H1 (cell line): ENCODE results near the gene TNFAIP8L3. TPM values are rescaled to one million over a fixed set of nuclear protein-coding genes. Genes with fewer than 3 reads are reported as not detected.

ENCODE experiments used
- GABPA ChIP-seq: IDR thresholded peaks from 2 replicates; pipeline ENCODE4 v1.6.1; 2011; ENCODE audit warnings: mild to moderate bottlenecking, low read length, moderate library complexity, borderline replicate concordance; ENCODE audit not compliant: insufficient read depth
- POU5F1 ChIP-seq: IDR thresholded peaks from 2 replicates; pipeline ENCODE4 v1.6.1; 2011; ENCODE audit warnings: low read depth, mild to moderate bottlenecking, low read length, moderate library complexity
- SP1 ChIP-seq: IDR thresholded peaks from 2 replicates; pipeline ENCODE4 v1.6.1; 2011; ENCODE audit warnings: low read depth, low read length
- TEAD4 ChIP-seq: IDR thresholded peaks from 2 replicates; pipeline ENCODE4 v1.6.1; 2012; ENCODE audit warnings: low read depth, low read length, inconsistent platforms, mixed read lengths
- polyA plus RNA-seq, 7 experiments: library from polyadenylated mRNA; depleted of rRNA in 3 of 7; stranded (reverse) in 5 of 7; unstranded in 2 of 7; fragments of >200 nt in 5 of 7; fragments of 200-250 nt in 2 of 7; gene quantifications; 1 replicate in 5 of 7; 2 replicates in 1 of 7; 4 replicates in 1 of 7; pipeline versions ENCODE4 v1.2.1 to v1.2.3, GENCODE V29; 2011 to 2013; ENCODE audit warnings: missing spikeins in 2 of 7, mixed read lengths in 2 of 7
- total RNA-seq: library from RNA; stranded (reverse); fragmentation: NEBNext Ultra II Directional; extraction: Animal tissue kit (Norgen Biotek cat#: 25700); gene quantifications from 2 replicates; pipeline ENCODE4 v1.2.1, GENCODE V29; 2021
- TF ChIP-seq, protein P1 (sequence below): IDR thresholded peaks from 2 replicates; pipeline ENCODE4 v1.6.1; 2011; ENCODE audit warnings: low read depth, mild to moderate bottlenecking, low read length; ENCODE audit not compliant: insufficient read depth

TNFAIP8L3 gene
- total and polyA plus RNA-seq, 2 of the 8 experiments (the other 6 are each of a cell fraction or from before 2014, with no cell fraction given) = 0.23 to 0.67 TPM

GRCh38 chr15:51062736-51063135, 32.0 kb downstream of the TNFAIP8L3 start (continued):
- TF ChIP-seq POU5F1 = no peak
- no peak for TF ChIP-seq GABPA
- TF ChIP-seq, protein P1, sequence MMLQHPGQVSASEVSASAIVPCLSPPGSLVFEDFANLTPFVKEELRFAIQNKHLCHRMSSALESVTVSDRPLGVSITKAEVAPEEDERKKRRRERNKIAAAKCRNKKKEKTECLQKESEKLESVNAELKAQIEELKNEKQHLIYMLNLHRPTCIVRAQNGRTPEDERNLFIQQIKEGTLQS = no peak
- TF ChIP-seq SP1 = no peak
- no peak for TF ChIP-seq TEAD4
